Measurements from ENCODE around the gene KCNQ2. TPM values are rescaled to one million over a fixed set of nuclear protein-coding genes. Genes with fewer than 3 reads are reported as not detected.
A peak's percentile ranks its signal among the peaks of the same experiment; 100 is the strongest.

KCNQ2 gene
- total RNA-seq, 1 experiment from 2014 or later, result 0.25 TPM

DNA sequence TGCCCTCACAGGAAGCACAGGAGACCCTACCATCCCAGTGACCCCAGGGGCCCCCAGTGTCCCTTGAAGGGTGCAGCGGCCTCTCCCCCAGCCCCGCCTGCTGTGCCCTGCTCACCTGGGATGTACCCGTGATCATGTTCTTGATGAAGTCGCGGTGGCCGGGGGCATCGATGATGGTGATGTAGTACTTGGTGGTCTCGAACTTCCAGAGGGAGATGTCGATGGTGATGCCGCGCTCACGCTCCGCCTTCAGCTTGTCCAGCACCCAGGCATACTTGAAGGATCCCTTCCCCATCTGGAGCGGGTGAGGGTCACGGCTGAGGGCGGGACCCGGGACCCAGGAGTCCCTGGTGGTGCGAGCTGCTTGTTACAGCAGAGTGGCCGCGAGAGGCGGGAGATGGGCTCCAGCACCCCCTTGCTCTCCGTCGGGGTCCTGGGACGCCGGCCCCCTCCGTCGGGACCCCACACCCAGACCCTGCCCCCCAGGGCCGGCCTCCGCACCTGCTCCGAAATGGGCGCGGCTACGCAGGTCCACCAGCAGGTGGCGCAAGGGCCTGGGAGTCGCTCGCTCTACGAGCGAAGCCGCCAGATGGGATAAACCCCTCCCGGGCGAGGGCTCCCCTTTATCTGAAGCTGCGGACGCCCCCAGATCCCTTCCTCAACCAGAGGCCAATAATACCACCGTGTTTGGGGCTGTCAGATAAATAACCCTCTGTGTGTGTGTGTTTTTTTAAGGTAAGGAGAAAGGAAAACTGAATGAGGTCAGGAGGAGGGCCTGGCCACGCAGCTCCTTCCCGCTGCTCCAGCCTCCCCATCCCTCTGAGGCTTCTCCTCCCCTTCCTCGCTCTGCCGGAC lies 23.5 kb upstream of the KCNQ2 start:
- no TSS peak for BruUV-seq (replicated peaks)
- Histone ChIP-seq H3K4me3 (ENCODE audit: low read depth, low read length) (no peak overlapping the region), H3K9me3 (no peaks in the 10 kb centered on the region), H3K4me1 (peaks cover 6% of the 10 kb centered on the region; the same call in 1 of the 2 replicates), H3K36me3 (ENCODE audit: control insufficient read depth, insufficient read depth, low read length) (no peaks in the 10 kb centered on the region), H3K27me3 (replicated peaks; ENCODE audit: control insufficient read depth, insufficient read depth, low read length) (no peaks in the 10 kb centered on the region)
- no peaks in the 10 kb centered on the region for H3K27me3 Mint-ChIP-seq (ENCODE audit: insufficient read depth, unreplicated experiment)
- H3K27ac Mint-ChIP-seq (ENCODE audit: unreplicated experiment), result no peak overlapping the region
- peaks cover 20% of the 10 kb centered on the region for H3K9me3 Mint-ChIP-seq (ENCODE audit: unreplicated experiment)
- H3K4me1 Mint-ChIP-seq (ENCODE audit: low read depth, unreplicated experiment), result no peaks in the 10 kb centered on the region
- H3K36me3 Mint-ChIP-seq (ENCODE audit: insufficient read depth, unreplicated experiment), result no peaks in the 10 kb centered on the region
- CTCF ChIA-PET, result interaction anchor here (0.6 to 2.9 kb wide), 13 partner anchors 12 to 938 kb away, joined by 3 to 15 read pairs (median 3); partner anchors contain the start of gene PPDPF
- intact Hi-C loops (cut with micrococcal nuclease; ENCODE audit: unreplicated experiment), result loop anchor here (1.0 kb wide), 1 partner anchor 24 kb away; the partner anchor contains the start of gene PPDPF
- POLR2A ChIA-PET, result interaction anchor here (1.0 kb wide), 1 partner anchor 25 kb away, joined by 4 read pairs; no protein-coding TSS in a partner anchor
- no peak overlapping the region for H3K4me3 Mint-ChIP-seq (ENCODE audit: unreplicated experiment)
- peak; percentile 74 to 84 for DNase-seq
- TF ChIP-seq CTCF (IDR thresholded peaks at IDR 0.05; ENCODE audit: insufficient read depth in 1 of 2, low read depth in 1 of 2, low read length in 1 of 2, severe bottlenecking in 1 of 2, unreplicated experiment in 1 of 2), result peak; percentile 98

DNA sequence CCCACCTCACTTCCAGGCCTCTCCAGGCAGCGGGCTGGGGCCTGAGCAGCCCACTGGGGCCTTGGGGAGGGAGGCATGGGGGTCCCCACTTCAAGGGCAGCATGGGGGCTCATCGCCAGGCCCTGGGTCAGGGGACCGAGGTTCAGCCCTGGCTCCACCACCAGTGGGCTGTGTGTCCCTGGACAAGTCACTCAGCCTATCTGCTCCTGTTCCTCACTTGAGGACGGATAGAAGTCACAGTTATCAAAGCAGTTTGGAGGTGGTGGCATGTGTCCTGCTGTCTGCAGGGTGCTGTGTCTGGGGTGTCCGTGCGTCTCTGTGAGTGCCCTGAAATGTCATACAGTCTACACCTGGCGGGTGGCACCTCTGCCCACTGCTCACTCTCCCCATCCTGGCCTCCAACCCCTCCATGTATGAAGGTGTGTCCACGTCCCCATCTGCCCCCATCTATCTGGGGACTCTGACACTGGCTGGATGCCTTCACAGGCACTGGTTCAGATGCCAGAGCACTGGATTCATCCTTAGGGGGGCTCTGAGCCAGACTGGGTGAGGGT lies 22.8 kb upstream of the KCNQ2 start:
- Histone ChIP-seq H3K27me3 (replicated peaks; ENCODE audit: control insufficient read depth, insufficient read depth, low read length) (no peaks in the 10 kb centered on the region), H3K4me1 (peaks cover 6% of the 10 kb centered on the region; the same call in 1 of the 2 replicates), H3K9me3 (no peaks in the 10 kb centered on the region), H3K4me3 (ENCODE audit: low read depth, low read length) (no peak overlapping the region), H3K36me3 (ENCODE audit: control insufficient read depth, insufficient read depth, low read length) (no peaks in the 10 kb centered on the region)
- ChIA-PET POLR2A (no interaction called here), CTCF (interaction anchor here (0.6 to 2.9 kb wide), 4 partner anchors 8 to 26 kb away, joined by 3 to 15 read pairs (median 8); partner anchors contain the start of gene PPDPF)
- peaks cover 20% of the 10 kb centered on the region for H3K9me3 Mint-ChIP-seq (ENCODE audit: unreplicated experiment)
- H3K36me3 Mint-ChIP-seq (ENCODE audit: insufficient read depth, unreplicated experiment), result no peaks in the 10 kb centered on the region
- DNase-seq, result no peak
- intact Hi-C loops (cut with micrococcal nuclease; ENCODE audit: unreplicated experiment), result no loop called here
- H3K27ac Mint-ChIP-seq (ENCODE audit: unreplicated experiment), result no peak overlapping the region
- no TSS peak for BruUV-seq (replicated peaks)
- no peak for TF ChIP-seq CTCF (IDR thresholded peaks at IDR 0.05; ENCODE audit: insufficient read depth in 1 of 2, low read depth in 1 of 2, low read length in 1 of 2, severe bottlenecking in 1 of 2, unreplicated experiment in 1 of 2)
- H3K4me1 Mint-ChIP-seq (ENCODE audit: low read depth, unreplicated experiment), result no peaks in the 10 kb centered on the region
- H3K27me3 Mint-ChIP-seq (ENCODE audit: insufficient read depth, unreplicated experiment), result no peaks in the 10 kb centered on the region
- H3K4me3 Mint-ChIP-seq (ENCODE audit: unreplicated experiment), result no peak overlapping the region

DNA sequence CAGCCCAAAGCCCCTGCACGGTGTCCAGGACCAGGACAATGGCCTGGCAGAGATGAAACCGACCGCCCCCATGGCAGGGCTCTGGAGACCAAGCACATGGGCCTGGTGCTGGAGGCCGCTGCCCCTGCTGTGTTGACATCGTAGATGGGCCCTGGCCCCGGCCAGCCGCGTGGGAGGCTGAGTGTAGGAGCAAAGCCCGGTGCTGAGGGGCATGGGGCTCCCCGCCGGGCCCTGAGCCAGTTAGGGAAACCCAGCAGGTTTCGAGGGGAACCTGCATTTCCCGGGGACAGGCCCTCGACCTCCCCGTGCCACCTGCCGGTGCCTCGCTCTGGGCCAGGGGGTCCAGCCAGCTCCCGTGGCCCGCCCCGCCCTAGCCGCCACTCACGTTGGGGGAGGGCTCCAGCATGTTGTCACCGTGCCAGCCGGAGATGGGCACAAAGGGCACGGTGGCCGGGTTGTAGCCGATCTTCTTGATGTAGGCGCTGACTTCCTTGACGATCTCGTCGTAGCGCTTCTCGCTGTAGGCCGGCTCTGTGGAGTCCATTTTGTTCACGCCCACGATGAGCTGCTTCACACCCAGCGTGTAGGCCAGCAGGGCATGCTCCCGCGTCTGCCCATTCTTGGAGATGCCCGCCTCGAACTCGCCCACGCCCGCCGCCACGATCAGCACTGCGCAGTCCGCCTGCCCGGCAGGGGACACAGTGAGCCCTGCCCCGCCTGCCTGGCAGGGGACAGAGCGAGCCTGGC lies 22.1 kb upstream of the KCNQ2 start:
- H3K36me3 Mint-ChIP-seq (ENCODE audit: insufficient read depth, unreplicated experiment), result no peaks in the 10 kb centered on the region
- Histone ChIP-seq H3K27me3 (replicated peaks; ENCODE audit: control insufficient read depth, insufficient read depth, low read length) (no peaks in the 10 kb centered on the region), H3K9me3 (no peaks in the 10 kb centered on the region), H3K4me1 (peaks cover 6% of the 10 kb centered on the region; the same call in 1 of the 2 replicates), H3K36me3 (ENCODE audit: control insufficient read depth, insufficient read depth, low read length) (no peaks in the 10 kb centered on the region), H3K4me3 (ENCODE audit: low read depth, low read length) (no peak overlapping the region)
- peaks cover 20% of the 10 kb centered on the region for H3K9me3 Mint-ChIP-seq (ENCODE audit: unreplicated experiment)
- BruUV-seq (replicated peaks), result no TSS peak
- no peaks in the 10 kb centered on the region for H3K4me1 Mint-ChIP-seq (ENCODE audit: low read depth, unreplicated experiment)
- ChIA-PET POLR2A (no interaction called here), CTCF (interaction anchor here (0.6 to 1.2 kb wide), 3 partner anchors 8 to 44 kb away, joined by 3 to 7 read pairs (median 4); no protein-coding TSS in a partner anchor)
- no peaks in the 10 kb centered on the region for H3K27me3 Mint-ChIP-seq (ENCODE audit: insufficient read depth, unreplicated experiment)
- no peak for TF ChIP-seq CTCF (IDR thresholded peaks at IDR 0.05; ENCODE audit: insufficient read depth in 1 of 2, low read depth in 1 of 2, low read length in 1 of 2, severe bottlenecking in 1 of 2, unreplicated experiment in 1 of 2)
- DNase-seq, result peak in 1 of 2 experiments; percentile 50
- H3K4me3 Mint-ChIP-seq (ENCODE audit: unreplicated experiment), result no peak overlapping the region
- H3K27ac Mint-ChIP-seq (ENCODE audit: unreplicated experiment), result no peak overlapping the region
- intact Hi-C loops (cut with micrococcal nuclease; ENCODE audit: unreplicated experiment), result no loop called here

All from Caco-2 (cell line).